GM19324 (cell line): Measurements from ENCODE around the gene SCAF1.

Experiments
- ATAC-seq: cut with Tn5 transposase; IDR thresholded peaks from one replicate; pipeline ENCODE4 v1.9.1; 2021; ENCODE audit warnings: mild to moderate bottlenecking, moderate library complexity; ENCODE audit not compliant: unreplicated experiment, low FRiP score

Gene SCAF1

GRCh38 chr19:49684983-49685553 is 43.1 kb downstream of the SCAF1 start:
- ATAC-seq: no peak

GRCh38 chr19:49685845-49686332 is 43.9 kb downstream of the SCAF1 start:
- ATAC-seq: no peak

- ATAC-seq: no peak
Observed at GRCh38 chr19:49686503-49687088, 44.6 kb downstream of the SCAF1 start.

GRCh38 chr19:49687150-49687549 is 45.1 kb downstream of the SCAF1 start:
- ATAC-seq: no peak

- ATAC-seq: no peak
Observed at GRCh38 chr19:49687566-49688316, 45.7 kb downstream of the SCAF1 start.

GRCh38 chr19:49688531-49689132 is 46.6 kb downstream of the SCAF1 start:
- ATAC-seq: no peak

- ATAC-seq: no peak
Observed at GRCh38 chr19:49689133-49690078, 47.4 kb downstream of the SCAF1 start, which contains the start of gene ADM5. Gene ADM5 (plus strand): TSS chr19:49689594. CDS start chr19:49689838, 244 bp downstream.

GRCh38 chr19:49690079-49690655 is 48.2 kb downstream of the SCAF1 start:
- ATAC-seq: no peak

- ATAC-seq: no peak
Observed at GRCh38 chr19:49690656-49691242, 48.7 kb downstream of the SCAF1 start, which contains the start of gene CPT1C. Gene CPT1C (plus strand): TSS chr19:49691116. CDS start chr19:49692253, 1,137 bp downstream.

- ATAC-seq: no peak
Observed at GRCh38 chr19:49691243-49692146, 49.5 kb downstream of the SCAF1 start.

- no peak for ATAC-seq
Observed at GRCh38 chr19:49692147-49692506, 50.1 kb downstream of the SCAF1 start.

GRCh38 chr19:49696115-49696514 is 54.1 kb downstream of the SCAF1 start:
- ATAC-seq: no peak

- no peak for ATAC-seq
Observed at GRCh38 chr19:49696865-49697264, 54.9 kb downstream of the SCAF1 start.

GRCh38 chr19:49699364-49699763 is 57.4 kb downstream of the SCAF1 start:
- no peak for ATAC-seq

GRCh38 chr19:49700563-49700962 is 58.6 kb downstream of the SCAF1 start:
- ATAC-seq: no peak

- ATAC-seq: no peak
Observed at GRCh38 chr19:49701271-49701786, 59.3 kb downstream of the SCAF1 start.

- no peak for ATAC-seq
Observed at GRCh38 chr19:49704888-49705642, 63.1 kb downstream of the SCAF1 start.
